GM23338 (cell line): Measurements from ENCODE around the gene UBC. TPM values are rescaled to one million over a fixed set of nuclear protein-coding genes. Genes with fewer than 3 reads are reported as not detected.

ENCODE experiments used
- ATAC-seq: fragments of 200-7000 bp; cut with Tn5 transposase; 3 replicates; pipeline ENCODE4 v1.9.1; 2020
- DNase-seq: peaks from one replicate; pipeline ENCODE4 v3.0.0-alpha.2; 2015; ENCODE audit warnings: low spot score
- H2AFZ ChIP-seq: fragments of 200-600 bp; sonication (generic); 2 replicates; pipeline ENCODE4 v1.8.0; 2016; ENCODE audit warnings: antibody characterized with exemption, mild to moderate bottlenecking, moderate library complexity
- H3F3A ChIP-seq: fragments of 200-600 bp; sonication (generic); replicated peaks from 2 replicates; pipeline ENCODE4 v1.8.0; 2017; ENCODE audit warnings: antibody characterized with exemption, mixed run types, low read depth
- H3K27ac ChIP-seq: fragments of 200-600 bp; sonication (generic); 2 replicates; pipeline ENCODE4 v1.6.1; 2016; ENCODE audit warnings: low read depth
- H3K27me3 ChIP-seq: fragments of 200-600 bp; sonication (generic); 2 replicates; pipeline ENCODE4 v1.8.0; 2016; ENCODE audit warnings: mild to moderate bottlenecking, mixed run types, moderate library complexity; ENCODE audit not compliant: insufficient read depth
- H3K36me3 ChIP-seq: fragments of 200-600 bp; sonication (generic); 2 replicates; pipeline ENCODE4 v1.8.0; 2016; ENCODE audit warnings: mild to moderate bottlenecking; ENCODE audit not compliant: insufficient read depth
- H3K4me1 ChIP-seq: fragments of 200-600 bp; sonication (generic); 2 replicates; pipeline ENCODE4 v1.8.0; 2016; ENCODE audit warnings: mild to moderate bottlenecking, moderate library complexity; ENCODE audit not compliant: insufficient read depth
- H3K4me2 ChIP-seq: fragments of 200-600 bp; sonication (generic); 2 replicates; pipeline ENCODE4 v1.7.1; 2017; ENCODE audit warnings: mixed run types
- H3K4me3 ChIP-seq: fragments of 200-600 bp; sonication (generic); 2 replicates; pipeline ENCODE4 v1.6.1; 2016; ENCODE audit warnings: mixed run types
- H3K79me2 ChIP-seq: fragments of 200-600 bp; sonication (generic); replicated peaks from 2 replicates; pipeline ENCODE4 v1.8.0; 2017; ENCODE audit warnings: mild to moderate bottlenecking; ENCODE audit not compliant: insufficient read depth
- H3K9me2 ChIP-seq: fragments of 200-600 bp; sonication (generic); 2 replicates; pipeline ENCODE4 v1.8.0; 2017; ENCODE audit not compliant: insufficient read depth
- H4K20me1 ChIP-seq: fragments of 200-600 bp; sonication (generic); replicated peaks from 2 replicates; pipeline ENCODE4 v1.8.0; 2017; ENCODE audit warnings: mild to moderate bottlenecking; ENCODE audit not compliant: insufficient read depth
- H3K27ac Mint-ChIP-seq: 2 replicates; pipeline ENCODE4 v1.8.0; 2020; ENCODE audit warnings: inconsistent platforms, mild to moderate bottlenecking, moderate library complexity, mixed read lengths
- H3K27me3 Mint-ChIP-seq: 3 replicates; pipeline ENCODE4 v1.8.0; 2022; ENCODE audit warnings: low read depth, mild to moderate bottlenecking, moderate library complexity, mixed read lengths, inconsistent platforms; ENCODE audit not compliant: insufficient read depth, poor library complexity
- H3K36me3 Mint-ChIP-seq: 3 replicates; pipeline ENCODE4 v1.8.0; 2021; ENCODE audit warnings: low read depth, mild to moderate bottlenecking, inconsistent platforms, moderate library complexity, mixed read lengths
- H3K4me1 Mint-ChIP-seq: 3 replicates; pipeline ENCODE4 v1.8.0; 2020; ENCODE audit warnings: mild to moderate bottlenecking, inconsistent platforms, mixed read lengths
- H3K4me3 Mint-ChIP-seq: 3 replicates; pipeline ENCODE4 v1.8.0; 2021; ENCODE audit warnings: moderate library complexity, mild to moderate bottlenecking, inconsistent platforms, mixed read lengths
- H3K9me3 Mint-ChIP-seq: 3 replicates; pipeline ENCODE4 v1.8.0; 2020; ENCODE audit warnings: moderate library complexity, mild to moderate bottlenecking, inconsistent platforms, mixed read lengths
- EZH2 ChIP-seq: fragments of 200-600 bp; sonication (generic); IDR thresholded peaks from one replicate; pipeline ENCODE4 v1.8.0; 2017; ENCODE audit warnings: antibody characterized with exemption, mild to moderate bottlenecking, low read depth; ENCODE audit not compliant: unreplicated experiment
- EZH2phosphoT487 ChIP-seq: fragments of 200-600 bp; sonication (generic); IDR thresholded peaks from one replicate; pipeline ENCODE4 v1.8.1; 2018; ENCODE audit warnings: antibody characterized with exemption; ENCODE audit not compliant: unreplicated experiment
- JUNB ChIP-seq: IDR thresholded peaks from one replicate; pipeline ENCODE4 v1.6.1; 2016; ENCODE audit warnings: antibody characterized with exemption; ENCODE audit not compliant: unreplicated experiment
- NANOG ChIP-seq: IDR thresholded peaks from 2 replicates; pipeline ENCODE4 v1.6.1; 2016; ENCODE audit warnings: antibody characterized with exemption, borderline replicate concordance
- POLR2AphosphoS5 ChIP-seq: IDR thresholded peaks from 2 replicates; pipeline ENCODE4 v1.6.1; 2016; ENCODE audit warnings: antibody characterized with exemption, low read depth
- ZNF114 ChIP-seq: fragments of 250-450 bp; sonication (Bioruptor Pico); IDR thresholded peaks from 2 replicates; pipeline ENCODE4 v1.5.0; 2020; ENCODE audit warnings: mild to moderate bottlenecking, moderate library complexity
- polyA plus RNA-seq: library from polyadenylated mRNA; unstranded; fragments of >200 nt; fragmentation: Nextera tagmentation; extraction: Ambion mirVana; gene quantifications from 2 replicates; pipeline ENCODE4 v1.2.1, GENCODE V29; 2016
- total RNA-seq: library from RNA; depleted of rRNA; stranded (reverse); fragments of >200 nt; shearing (Covaris generic); gene quantifications from 2 replicates; pipeline ENCODE4 v1.2.3, GENCODE V29; 2014
- TF ChIP-seq, protein P1 (sequence below), 2 experiments: fragments of 200-600 bp in 1 of 2; sonication (generic) in 1 of 2; conservative IDR thresholded peaks; 2 replicates each; pipeline versions ENCODE4 v1.5.1 to v1.6.1; 2016 to 2017; ENCODE audit warnings: antibody characterized with exemption in 2 of 2, low read depth in 2 of 2, mild to moderate bottlenecking in 2 of 2, moderate library complexity in 1 of 2
- TF ChIP-seq, protein P2 (sequence below): fragments of 250-450 bp; sonication (Bioruptor Pico); IDR thresholded peaks from 2 replicates; pipeline ENCODE4 v1.5.0; 2020; ENCODE audit warnings: mild to moderate bottlenecking, moderate library complexity

The UBC gene
- total and polyA plus RNA-seq, 2 experiments from 2014 or later: 511 to 665 TPM

DNA sequence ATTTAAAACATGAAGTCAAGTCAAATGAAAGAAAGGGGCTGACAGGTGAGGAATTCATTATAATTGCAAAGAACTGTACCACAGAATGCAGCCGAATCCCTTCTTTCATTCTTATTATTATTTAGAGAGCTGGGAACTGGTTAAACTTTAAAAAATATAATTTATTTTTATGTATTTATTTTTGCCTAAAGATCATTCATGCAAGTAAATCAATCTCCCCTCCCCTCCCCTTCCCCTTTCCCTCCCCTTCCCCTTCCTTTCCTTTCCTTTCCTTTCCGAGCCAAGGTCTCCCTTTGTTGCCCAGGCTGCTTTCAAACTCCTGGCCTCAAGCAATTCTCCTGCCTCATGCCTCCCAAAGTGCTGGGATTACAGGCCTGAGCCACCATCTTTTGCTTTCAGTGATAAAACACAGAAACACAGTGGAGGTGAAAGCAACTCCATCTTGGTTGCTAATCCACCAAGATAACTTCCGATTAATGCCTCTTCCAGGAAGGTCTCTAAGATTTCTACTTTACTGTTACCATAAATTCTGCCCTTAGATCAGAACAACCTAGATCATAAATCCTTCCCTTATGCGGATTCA is 6.0 kb upstream of the UBC start:
- Histone ChIP-seq H3K4me2 (peak overlapping the region; percentile 76), H3K36me3 (no peaks in the 10 kb centered on the region), H3K4me1 (peaks cover 48% of the 10 kb centered on the region), H3K79me2 (peaks cover 3% of the 10 kb centered on the region; the same call in 1 of the 2 replicates), H3K27me3 (no peaks in the 10 kb centered on the region), H3K27ac (peak overlapping the region; percentile 93), H3K4me3 (peak overlapping the region; percentile 52), H2AFZ (peak overlapping the region; percentile 83; the same call in 1 of the 2 replicates), H3F3A (peaks cover 3% of the 10 kb centered on the region; the same call in 1 of the 2 replicates), H4K20me1 (no peaks in the 10 kb centered on the region), H3K9me2 (no peaks in the 10 kb centered on the region)
- ATAC-seq (no peak), DNase-seq (peak; percentile 47)
- Mint-ChIP-seq H3K9me3 (peaks cover 7% of the 10 kb centered on the region), H3K4me3 (peak overlapping the region; percentile 74), H3K27ac (peak overlapping the region; percentile 91), H3K4me1 (peaks cover 68% of the 10 kb centered on the region), H3K36me3 (no peaks in the 10 kb centered on the region; the same call in 2 of the 3 replicates), H3K27me3 (peaks cover 23% of the 10 kb centered on the region)
- TF ChIP-seq, protein P1, sequence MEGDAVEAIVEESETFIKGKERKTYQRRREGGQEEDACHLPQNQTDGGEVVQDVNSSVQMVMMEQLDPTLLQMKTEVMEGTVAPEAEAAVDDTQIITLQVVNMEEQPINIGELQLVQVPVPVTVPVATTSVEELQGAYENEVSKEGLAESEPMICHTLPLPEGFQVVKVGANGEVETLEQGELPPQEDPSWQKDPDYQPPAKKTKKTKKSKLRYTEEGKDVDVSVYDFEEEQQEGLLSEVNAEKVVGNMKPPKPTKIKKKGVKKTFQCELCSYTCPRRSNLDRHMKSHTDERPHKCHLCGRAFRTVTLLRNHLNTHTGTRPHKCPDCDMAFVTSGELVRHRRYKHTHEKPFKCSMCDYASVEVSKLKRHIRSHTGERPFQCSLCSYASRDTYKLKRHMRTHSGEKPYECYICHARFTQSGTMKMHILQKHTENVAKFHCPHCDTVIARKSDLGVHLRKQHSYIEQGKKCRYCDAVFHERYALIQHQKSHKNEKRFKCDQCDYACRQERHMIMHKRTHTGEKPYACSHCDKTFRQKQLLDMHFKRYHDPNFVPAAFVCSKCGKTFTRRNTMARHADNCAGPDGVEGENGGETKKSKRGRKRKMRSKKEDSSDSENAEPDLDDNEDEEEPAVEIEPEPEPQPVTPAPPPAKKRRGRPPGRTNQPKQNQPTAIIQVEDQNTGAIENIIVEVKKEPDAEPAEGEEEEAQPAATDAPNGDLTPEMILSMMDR (conservative IDR thresholded peaks at IDR 0.05; ENCODE audit: low read depth in 2 of 2): no peak
- no peak for TF ChIP-seq ZNF114
- no peak for TF ChIP-seq EZH2

DNA sequence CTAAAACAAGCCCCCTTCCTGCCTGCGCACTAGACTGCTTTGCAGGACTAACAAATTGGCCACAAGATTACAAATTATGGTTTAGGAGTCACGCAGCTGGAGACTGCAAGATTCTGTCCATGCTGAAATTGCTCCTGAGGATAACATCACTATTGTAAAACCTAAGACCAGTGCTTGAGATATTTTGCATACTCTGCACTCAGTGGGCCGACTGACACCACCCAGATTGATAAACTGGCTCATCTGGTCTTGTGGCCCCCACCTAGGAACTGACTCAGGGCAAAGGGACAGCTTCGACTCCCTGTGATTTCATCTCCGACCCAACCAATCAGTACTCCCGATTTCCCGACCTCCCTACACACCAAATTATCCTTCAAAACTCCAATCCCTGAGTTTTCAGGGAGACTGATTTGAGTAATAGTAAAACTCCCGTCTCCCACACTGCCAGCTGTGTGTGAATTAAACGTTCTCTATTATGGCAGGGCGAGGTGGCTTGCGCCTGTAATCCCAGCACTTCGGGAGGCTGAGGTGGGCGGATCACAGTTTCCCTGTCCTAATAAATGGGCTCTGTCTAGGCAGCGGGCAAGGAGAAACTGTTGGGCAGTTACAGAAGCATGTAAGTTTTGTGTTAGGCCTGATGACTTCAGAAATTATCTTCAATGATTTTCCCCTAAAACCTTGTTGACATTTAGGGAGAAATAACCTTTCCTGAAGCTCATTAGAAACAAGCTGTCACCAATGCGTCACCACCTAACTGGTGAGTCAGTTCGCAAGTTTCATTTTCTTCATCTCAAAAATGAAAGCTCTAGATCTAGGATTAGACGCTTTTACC is 5.3 kb upstream of the UBC start:
- Histone ChIP-seq H3K4me3 (peak overlapping the region; percentile 52), H3K27ac (peak overlapping the region; percentile 93; the same call in 1 of the 2 replicates), H3K36me3 (no peaks in the 10 kb centered on the region), H3K9me2 (no peaks in the 10 kb centered on the region), H3K27me3 (no peaks in the 10 kb centered on the region), H2AFZ (peak overlapping the region; percentile 83; the same call in 1 of the 2 replicates), H3K79me2 (peaks cover 5% of the 10 kb centered on the region; the same call in 1 of the 2 replicates), H3K4me1 (peaks cover 51% of the 10 kb centered on the region), H3F3A (peaks cover 3% of the 10 kb centered on the region; the same call in 1 of the 2 replicates), H4K20me1 (no peaks in the 10 kb centered on the region), H3K4me2 (peak overlapping the region; percentile 76)
- TF ChIP-seq POLR2AphosphoS5: no peak
- TF ChIP-seq, protein P2, sequence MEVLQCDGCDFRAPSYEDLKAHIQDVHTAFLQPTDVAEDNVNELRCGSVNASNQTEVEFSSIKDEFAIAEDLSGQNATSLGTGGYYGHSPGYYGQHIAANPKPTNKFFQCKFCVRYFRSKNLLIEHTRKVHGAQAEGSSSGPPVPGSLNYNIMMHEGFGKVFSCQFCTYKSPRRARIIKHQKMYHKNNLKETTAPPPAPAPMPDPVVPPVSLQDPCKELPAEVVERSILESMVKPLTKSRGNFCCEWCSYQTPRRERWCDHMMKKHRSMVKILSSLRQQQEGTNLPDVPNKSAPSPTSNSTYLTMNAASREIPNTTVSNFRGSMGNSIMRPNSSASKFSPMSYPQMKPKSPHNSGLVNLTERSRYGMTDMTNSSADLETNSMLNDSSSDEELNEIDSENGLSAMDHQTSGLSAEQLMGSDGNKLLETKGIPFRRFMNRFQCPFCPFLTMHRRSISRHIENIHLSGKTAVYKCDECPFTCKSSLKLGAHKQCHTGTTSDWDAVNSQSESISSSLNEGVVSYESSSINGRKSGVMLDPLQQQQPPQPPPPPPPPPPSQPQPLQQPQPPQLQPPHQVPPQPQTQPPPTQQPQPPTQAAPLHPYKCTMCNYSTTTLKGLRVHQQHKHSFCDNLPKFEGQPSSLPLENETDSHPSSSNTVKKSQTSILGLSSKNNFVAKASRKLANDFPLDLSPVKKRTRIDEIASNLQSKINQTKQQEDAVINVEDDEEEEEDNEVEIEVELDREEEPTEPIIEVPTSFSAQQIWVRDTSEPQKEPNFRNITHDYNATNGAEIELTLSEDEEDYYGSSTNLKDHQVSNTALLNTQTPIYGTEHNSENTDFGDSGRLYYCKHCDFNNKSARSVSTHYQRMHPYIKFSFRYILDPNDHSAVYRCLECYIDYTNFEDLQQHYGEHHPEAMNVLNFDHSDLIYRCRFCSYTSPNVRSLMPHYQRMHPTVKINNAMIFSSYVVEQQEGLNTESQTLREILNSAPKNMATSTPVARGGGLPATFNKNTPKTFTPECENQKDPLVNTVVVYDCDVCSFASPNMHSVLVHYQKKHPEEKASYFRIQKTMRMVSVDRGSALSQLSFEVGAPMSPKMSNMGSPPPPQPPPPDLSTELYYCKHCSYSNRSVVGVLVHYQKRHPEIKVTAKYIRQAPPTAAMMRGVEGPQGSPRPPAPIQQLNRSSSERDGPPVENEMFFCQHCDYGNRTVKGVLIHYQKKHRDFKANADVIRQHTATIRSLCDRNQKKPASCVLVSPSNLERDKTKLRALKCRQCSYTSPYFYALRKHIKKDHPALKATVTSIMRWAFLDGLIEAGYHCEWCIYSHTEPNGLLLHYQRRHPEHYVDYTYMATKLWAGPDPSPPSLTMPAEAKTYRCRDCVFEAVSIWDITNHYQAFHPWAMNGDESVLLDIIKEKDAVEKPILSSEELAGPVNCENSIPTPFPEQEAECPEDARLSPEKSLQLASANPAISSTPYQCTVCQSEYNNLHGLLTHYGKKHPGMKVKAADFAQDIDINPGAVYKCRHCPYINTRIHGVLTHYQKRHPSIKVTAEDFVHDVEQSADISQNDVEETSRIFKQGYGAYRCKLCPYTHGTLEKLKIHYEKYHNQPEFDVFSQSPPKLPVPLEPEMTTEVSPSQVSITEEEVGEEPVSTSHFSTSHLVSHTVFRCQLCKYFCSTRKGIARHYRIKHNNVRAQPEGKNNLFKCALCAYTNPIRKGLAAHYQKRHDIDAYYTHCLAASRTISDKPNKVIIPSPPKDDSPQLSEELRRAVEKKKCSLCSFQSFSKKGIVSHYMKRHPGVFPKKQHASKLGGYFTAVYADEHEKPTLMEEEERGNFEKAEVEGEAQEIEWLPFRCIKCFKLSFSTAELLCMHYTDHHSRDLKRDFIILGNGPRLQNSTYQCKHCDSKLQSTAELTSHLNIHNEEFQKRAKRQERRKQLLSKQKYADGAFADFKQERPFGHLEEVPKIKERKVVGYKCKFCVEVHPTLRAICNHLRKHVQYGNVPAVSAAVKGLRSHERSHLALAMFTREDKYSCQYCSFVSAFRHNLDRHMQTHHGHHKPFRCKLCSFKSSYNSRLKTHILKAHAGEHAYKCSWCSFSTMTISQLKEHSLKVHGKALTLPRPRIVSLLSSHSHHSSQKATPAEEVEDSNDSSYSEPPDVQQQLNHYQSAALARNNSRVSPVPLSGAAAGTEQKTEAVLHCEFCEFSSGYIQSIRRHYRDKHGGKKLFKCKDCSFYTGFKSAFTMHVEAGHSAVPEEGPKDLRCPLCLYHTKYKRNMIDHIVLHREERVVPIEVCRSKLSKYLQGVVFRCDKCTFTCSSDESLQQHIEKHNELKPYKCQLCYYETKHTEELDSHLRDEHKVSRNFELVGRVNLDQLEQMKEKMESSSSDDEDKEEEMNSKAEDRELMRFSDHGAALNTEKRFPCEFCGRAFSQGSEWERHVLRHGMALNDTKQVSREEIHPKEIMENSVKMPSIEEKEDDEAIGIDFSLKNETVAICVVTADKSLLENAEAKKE: no peak
- TF ChIP-seq ZNF114: no peak
- no peak for TF ChIP-seq NANOG
- TF ChIP-seq, protein P1 (conservative IDR thresholded peaks at IDR 0.05; ENCODE audit: low read depth in 2 of 2): no peak
- no peak for TF ChIP-seq JUNB
- no peak for TF ChIP-seq EZH2phosphoT487
- DNase-seq (no peak), ATAC-seq (no peak)
- Mint-ChIP-seq H3K9me3 (peaks cover 7% of the 10 kb centered on the region), H3K4me3 (peak overlapping the region; percentile 68), H3K27ac (peak overlapping the region; percentile 79), H3K4me1 (peaks cover 72% of the 10 kb centered on the region), H3K27me3 (peaks cover 25% of the 10 kb centered on the region), H3K36me3 (no peaks in the 10 kb centered on the region; the same call in 2 of the 3 replicates)
